ENCODE measurements around the gene SDR39U1.

DNA sequence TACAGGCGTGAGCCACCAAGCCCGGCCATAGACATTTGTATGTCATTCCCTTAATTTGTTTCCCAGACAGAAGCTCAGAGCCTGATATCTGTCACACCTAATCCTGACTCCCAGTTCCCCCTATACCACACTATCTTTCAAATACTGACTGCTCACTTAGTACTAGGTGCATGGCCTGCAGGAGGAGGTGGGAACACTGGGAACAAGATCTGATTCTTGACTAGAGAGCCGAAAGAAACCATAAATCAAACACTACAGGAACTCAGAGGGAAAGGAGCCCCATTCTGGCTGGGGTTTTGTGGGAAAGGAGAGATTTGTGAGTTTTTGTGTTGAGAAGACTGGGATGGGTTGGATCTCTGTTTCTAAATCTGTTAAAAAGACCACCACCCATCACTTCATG, 7.9 kb downstream of the SDR39U1 start:
- TF ChIP-seq, protein P1, sequence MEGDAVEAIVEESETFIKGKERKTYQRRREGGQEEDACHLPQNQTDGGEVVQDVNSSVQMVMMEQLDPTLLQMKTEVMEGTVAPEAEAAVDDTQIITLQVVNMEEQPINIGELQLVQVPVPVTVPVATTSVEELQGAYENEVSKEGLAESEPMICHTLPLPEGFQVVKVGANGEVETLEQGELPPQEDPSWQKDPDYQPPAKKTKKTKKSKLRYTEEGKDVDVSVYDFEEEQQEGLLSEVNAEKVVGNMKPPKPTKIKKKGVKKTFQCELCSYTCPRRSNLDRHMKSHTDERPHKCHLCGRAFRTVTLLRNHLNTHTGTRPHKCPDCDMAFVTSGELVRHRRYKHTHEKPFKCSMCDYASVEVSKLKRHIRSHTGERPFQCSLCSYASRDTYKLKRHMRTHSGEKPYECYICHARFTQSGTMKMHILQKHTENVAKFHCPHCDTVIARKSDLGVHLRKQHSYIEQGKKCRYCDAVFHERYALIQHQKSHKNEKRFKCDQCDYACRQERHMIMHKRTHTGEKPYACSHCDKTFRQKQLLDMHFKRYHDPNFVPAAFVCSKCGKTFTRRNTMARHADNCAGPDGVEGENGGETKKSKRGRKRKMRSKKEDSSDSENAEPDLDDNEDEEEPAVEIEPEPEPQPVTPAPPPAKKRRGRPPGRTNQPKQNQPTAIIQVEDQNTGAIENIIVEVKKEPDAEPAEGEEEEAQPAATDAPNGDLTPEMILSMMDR (IDR thresholded peaks at IDR 0.05) = no peak
- TF ChIP-seq POLR2A (IDR thresholded peaks at IDR 0.05) = no peak
